Neural crest cell (in vitro differentiated cells): Measurements from ENCODE around the gene DFFA. TPM values are rescaled to one million over a fixed set of nuclear protein-coding genes. Genes with fewer than 3 reads are reported as not detected.

Source experiments
- DNase-seq: peaks from one replicate; pipeline ENCODE4 v3.0.0; 2021; ENCODE audit warnings: low read depth, mixed read lengths, low spot score
- H3K27ac Mint-ChIP-seq: one replicate; pipeline ENCODE4 v1.8.0; 2021; ENCODE audit warnings: mild to moderate bottlenecking, mixed read lengths; ENCODE audit not compliant: unreplicated experiment
- H3K27me3 Mint-ChIP-seq: 2 replicates; pipeline ENCODE4 v1.8.0; 2021; ENCODE audit warnings: low read depth, mild to moderate bottlenecking, mixed read lengths
- H3K36me3 Mint-ChIP-seq: 2 replicates; pipeline ENCODE4 v1.8.0; 2021; ENCODE audit warnings: low read depth, mild to moderate bottlenecking, mixed read lengths
- H3K4me1 Mint-ChIP-seq: 2 replicates; pipeline ENCODE4 v1.8.0; 2021; ENCODE audit warnings: mixed read lengths
- H3K4me3 Mint-ChIP-seq: one replicate; pipeline ENCODE4 v1.8.0; 2021; ENCODE audit warnings: mild to moderate bottlenecking, mixed read lengths
- H3K9me3 Mint-ChIP-seq: 2 replicates; pipeline ENCODE4 v1.8.0; 2021; ENCODE audit warnings: mixed read lengths
- total RNA-seq: library from RNA; stranded (reverse); gene quantifications from 2 replicates; pipeline ENCODE4 v1.2.1, GENCODE V29; 2021
- TF ChIP-seq, protein P1 (sequence below): fragments of 200-600 bp; sonication (generic); conservative IDR thresholded peaks from 2 replicates; pipeline ENCODE4 v1.5.0; 2021; ENCODE audit warnings: antibody characterized with exemption, mild to moderate bottlenecking

The DFFA gene
- total RNA-seq, 1 donor from 2014 or later = 54.0 TPM

DNA sequence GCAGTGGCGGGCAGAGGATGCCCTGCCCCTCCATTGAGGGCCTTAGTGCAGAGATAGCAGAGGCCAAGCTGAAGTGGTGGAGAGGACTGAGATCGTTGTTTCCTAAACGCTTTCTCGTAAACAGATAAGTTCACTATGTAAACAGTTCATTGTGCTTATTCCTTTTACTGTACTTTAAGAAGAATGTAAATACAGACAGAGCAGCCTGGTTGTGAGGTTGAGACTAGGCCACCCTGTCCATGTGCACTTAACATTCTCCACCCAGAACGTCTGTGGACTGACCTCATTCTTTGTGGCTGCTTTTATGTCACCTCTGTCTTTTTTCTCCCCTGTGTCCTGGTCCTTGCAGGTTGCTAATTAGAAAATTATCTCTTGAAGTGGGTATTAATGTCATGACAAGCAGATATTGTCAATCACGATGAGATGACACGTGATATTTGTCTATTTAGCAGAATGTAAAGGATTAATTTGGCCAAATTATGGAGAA is 33.6 kb downstream of the DFFA start:
- H3K4me1 Mint-ChIP-seq = peaks cover 8% of the 10 kb centered on the region
- peak overlapping the region; percentile 4 for H3K4me3 Mint-ChIP-seq
- H3K9me3 Mint-ChIP-seq = no peaks in the 10 kb centered on the region
- H3K27me3 Mint-ChIP-seq = no peaks in the 10 kb centered on the region
- H3K36me3 Mint-ChIP-seq = no peaks in the 10 kb centered on the region
- DNase-seq = no peak
- H3K27ac Mint-ChIP-seq = no peak overlapping the region
- TF ChIP-seq, protein P1, sequence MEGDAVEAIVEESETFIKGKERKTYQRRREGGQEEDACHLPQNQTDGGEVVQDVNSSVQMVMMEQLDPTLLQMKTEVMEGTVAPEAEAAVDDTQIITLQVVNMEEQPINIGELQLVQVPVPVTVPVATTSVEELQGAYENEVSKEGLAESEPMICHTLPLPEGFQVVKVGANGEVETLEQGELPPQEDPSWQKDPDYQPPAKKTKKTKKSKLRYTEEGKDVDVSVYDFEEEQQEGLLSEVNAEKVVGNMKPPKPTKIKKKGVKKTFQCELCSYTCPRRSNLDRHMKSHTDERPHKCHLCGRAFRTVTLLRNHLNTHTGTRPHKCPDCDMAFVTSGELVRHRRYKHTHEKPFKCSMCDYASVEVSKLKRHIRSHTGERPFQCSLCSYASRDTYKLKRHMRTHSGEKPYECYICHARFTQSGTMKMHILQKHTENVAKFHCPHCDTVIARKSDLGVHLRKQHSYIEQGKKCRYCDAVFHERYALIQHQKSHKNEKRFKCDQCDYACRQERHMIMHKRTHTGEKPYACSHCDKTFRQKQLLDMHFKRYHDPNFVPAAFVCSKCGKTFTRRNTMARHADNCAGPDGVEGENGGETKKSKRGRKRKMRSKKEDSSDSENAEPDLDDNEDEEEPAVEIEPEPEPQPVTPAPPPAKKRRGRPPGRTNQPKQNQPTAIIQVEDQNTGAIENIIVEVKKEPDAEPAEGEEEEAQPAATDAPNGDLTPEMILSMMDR = no peak

DNA sequence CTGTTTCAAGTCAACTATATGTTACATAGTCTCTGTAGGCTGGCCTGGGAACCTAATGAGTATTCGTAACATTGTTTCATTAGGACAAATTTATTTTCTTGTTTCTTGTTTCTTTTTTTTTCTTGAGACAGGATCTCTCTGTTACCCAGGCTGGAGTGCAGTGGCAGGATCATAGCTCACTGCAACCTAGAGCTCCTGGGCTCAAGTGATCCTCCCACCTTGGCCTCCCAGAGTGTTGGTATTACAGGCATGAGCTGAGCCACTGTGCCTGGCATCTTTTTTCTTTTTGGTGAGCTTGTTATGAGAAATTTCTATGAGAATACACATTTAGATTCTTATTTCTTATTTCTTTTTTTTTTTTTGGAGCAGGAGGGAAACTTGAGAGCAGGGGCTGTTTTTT is 35.3 kb downstream of the DFFA start:
- H3K36me3 Mint-ChIP-seq = no peaks in the 10 kb centered on the region
- no peak for DNase-seq
- H3K27me3 Mint-ChIP-seq = no peaks in the 10 kb centered on the region
- H3K4me1 Mint-ChIP-seq = peaks cover 21% of the 10 kb centered on the region
- no peaks in the 10 kb centered on the region for H3K9me3 Mint-ChIP-seq
- H3K4me3 Mint-ChIP-seq = peak overlapping the region; percentile 4
- peak overlapping the region; percentile 78 for H3K27ac Mint-ChIP-seq
- TF ChIP-seq, protein P1 = no peak

DNA sequence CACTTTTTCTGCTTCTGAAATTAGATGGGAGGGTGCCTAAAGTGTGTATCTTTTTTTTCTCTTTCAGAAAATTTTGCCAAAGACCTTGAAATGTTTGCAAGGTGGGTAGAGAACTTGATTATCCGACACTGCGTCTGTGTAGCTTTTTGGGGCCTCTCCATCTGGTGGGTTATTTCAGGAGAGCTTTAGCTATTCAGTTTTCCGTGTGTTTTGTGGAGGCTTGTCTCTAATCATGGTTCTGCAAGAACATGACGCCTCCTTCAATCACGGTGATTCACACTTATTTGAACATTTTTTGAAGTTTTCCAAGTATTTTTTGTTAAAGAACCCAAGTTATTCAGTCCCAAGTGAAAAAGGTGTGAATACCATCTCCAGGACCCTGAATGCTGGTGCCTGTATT is 37.7 kb downstream of the DFFA start:
- Mint-ChIP-seq H3K27me3 (no peaks in the 10 kb centered on the region), H3K36me3 (peaks cover 4% of the 10 kb centered on the region), H3K4me1 (peaks cover 36% of the 10 kb centered on the region), H3K27ac (no peak overlapping the region), H3K9me3 (no peaks in the 10 kb centered on the region), H3K4me3 (no peak overlapping the region)
- no peak for DNase-seq
- TF ChIP-seq, protein P1 = no peak

DNA sequence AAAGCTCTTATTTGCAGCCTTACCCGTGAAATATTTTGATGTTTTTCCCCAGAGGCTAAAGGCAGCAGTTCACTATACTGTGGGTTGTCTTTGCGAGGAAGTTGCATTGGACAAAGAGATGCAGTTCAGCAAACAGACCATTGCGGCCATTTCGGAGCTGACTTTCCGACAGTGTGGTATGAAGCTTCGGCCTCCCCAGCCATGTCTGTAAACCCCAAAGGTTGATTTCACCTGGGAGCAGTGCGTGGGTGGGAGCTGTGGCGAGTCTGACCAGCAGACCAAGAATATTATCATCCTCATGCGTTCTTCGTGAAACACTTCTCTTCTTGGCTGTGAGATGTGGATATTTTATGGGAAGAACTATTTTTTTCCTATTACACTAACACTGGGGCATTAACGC is 38.5 kb downstream of the DFFA start:
- DNase-seq = no peak
- no peaks in the 10 kb centered on the region for H3K9me3 Mint-ChIP-seq
- H3K4me1 Mint-ChIP-seq = peaks cover 36% of the 10 kb centered on the region
- TF ChIP-seq, protein P1 = no peak
- H3K36me3 Mint-ChIP-seq = peaks cover 4% of the 10 kb centered on the region
- H3K27me3 Mint-ChIP-seq = no peaks in the 10 kb centered on the region
- H3K4me3 Mint-ChIP-seq = peak overlapping the region; percentile 70
- H3K27ac Mint-ChIP-seq = no peak overlapping the region

DNA sequence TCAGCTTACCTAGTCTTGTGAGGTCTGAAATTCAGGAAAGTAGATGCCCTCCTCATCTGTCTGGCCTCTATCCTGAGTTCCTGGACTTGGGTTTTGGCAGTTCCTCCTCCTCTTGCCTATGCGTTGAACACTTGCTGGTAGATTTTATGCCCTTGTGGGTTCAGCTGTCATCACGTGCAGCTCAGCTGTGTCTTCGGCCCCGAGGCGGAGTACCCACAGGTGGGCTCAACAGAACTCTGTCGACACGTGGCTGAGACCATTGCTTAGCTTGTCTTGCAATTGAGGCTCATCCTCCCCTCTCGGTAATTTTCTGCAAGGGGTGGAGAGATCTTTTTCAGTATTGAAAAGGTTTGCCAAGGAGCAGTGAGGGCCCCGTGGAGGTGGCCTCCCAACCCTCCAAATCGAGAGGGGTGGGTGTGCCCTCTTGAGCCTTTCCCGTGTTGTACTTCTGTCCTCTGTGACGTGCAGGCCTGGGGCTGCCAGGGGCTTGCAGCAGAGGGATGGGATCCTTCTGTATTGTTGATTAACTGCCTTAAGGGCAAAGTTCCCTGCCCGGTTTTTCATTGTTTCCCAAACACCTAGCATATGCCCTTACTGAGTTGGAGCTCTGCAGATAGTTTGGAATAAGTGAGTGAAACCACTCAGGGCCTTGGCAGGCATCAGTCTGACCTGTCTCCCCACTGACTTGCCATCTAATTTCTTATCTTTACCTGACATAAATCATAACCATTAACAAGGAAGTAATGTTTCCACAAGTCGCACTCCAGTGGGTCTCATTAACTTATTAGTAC is 39.2 kb downstream of the DFFA start:
- peaks cover 37% of the 10 kb centered on the region for H3K4me1 Mint-ChIP-seq
- H3K27ac Mint-ChIP-seq = no peak overlapping the region
- no peaks in the 10 kb centered on the region for H3K27me3 Mint-ChIP-seq
- peaks cover 4% of the 10 kb centered on the region for H3K36me3 Mint-ChIP-seq
- TF ChIP-seq, protein P1 = no peak
- H3K9me3 Mint-ChIP-seq = no peaks in the 10 kb centered on the region
- H3K4me3 Mint-ChIP-seq = peak overlapping the region; percentile 70
- DNase-seq = no peak
